ENCODE data around the gene HEY2.

DNA sequence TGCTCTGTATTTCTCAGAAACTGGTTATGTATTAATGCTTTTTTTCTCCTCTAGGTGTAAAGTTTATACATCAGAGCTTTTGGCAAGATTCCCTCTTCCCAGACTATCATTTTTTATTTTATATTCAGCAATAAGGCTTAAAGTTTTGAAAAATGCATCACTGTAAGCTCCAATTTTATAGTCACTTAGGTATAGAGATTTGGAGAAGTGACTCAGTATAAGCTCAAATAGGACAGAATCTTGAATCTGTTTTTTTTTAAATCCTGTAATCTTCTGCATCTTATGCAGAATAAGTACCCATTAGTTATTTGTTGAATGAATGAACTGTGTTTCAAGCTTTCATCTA lies 42.4 kb downstream of the HEY2 start:
- TF ChIP-seq, protein P1, sequence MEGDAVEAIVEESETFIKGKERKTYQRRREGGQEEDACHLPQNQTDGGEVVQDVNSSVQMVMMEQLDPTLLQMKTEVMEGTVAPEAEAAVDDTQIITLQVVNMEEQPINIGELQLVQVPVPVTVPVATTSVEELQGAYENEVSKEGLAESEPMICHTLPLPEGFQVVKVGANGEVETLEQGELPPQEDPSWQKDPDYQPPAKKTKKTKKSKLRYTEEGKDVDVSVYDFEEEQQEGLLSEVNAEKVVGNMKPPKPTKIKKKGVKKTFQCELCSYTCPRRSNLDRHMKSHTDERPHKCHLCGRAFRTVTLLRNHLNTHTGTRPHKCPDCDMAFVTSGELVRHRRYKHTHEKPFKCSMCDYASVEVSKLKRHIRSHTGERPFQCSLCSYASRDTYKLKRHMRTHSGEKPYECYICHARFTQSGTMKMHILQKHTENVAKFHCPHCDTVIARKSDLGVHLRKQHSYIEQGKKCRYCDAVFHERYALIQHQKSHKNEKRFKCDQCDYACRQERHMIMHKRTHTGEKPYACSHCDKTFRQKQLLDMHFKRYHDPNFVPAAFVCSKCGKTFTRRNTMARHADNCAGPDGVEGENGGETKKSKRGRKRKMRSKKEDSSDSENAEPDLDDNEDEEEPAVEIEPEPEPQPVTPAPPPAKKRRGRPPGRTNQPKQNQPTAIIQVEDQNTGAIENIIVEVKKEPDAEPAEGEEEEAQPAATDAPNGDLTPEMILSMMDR (conservative IDR thresholded peaks at IDR 0.05): peak; percentile 45
- no peak for TF ChIP-seq ZFX (IDR thresholded peaks at IDR 0.05)

Data from C4-2B (cell line).